K562 (cell line): ENCODE measurements around the gene THBS1. TPM values are rescaled to one million over a fixed set of nuclear protein-coding genes. Genes with fewer than 3 reads are reported as not detected.

ENCODE experiments used
- ATAC-seq: fragments of 200-7000 bp; cut with Tn5 transposase; 3 replicates; pipeline ENCODE4 v1.9.1; 2020; ENCODE audit warnings: moderate library complexity
- BruUV-seq: library from RNA; stranded (reverse); fragments of 400-500 nt; replicated peaks from 2 replicates; lab custom pipeline; 2021; lab: Mats Ljungman, UMichigan
- CTCF ChIA-PET: fragments of 300-600 bp; formaldehyde crosslinking; extraction: SDS; loops from one replicate; lab custom pipeline; 2021; ENCODE audit warnings: low intra/inter-chr PET ratio; lab: Yijun Ruan, JAX
- POLR2A ChIA-PET: fragments of 300-600, 350-650 bp; sonication (Branson Sonifier 250); formaldehyde crosslinking; extraction: SDS; loops from one replicate; lab custom pipeline; 2021; ENCODE audit warnings: antibody characterized with exemption, inconsistent platforms; lab: Yijun Ruan, JAX
- DNase-seq, 4 experiments: peaks; one replicate each; pipeline versions ENCODE4 v3.0.0 to v3.0.0-alpha.2; 2011 to 2018; ENCODE audit warnings: low spot score in 3 of 4, mixed read lengths in 3 of 4; ENCODE audit errors: extremely low read depth in 1 of 4
- FAIRE-seq: peaks from 2 replicates; lab custom pipeline; 2011; peaks lifted over from hg19 to GRCh38; lab: Jason Lieb, UNC
- H2AFZ ChIP-seq: 2 replicates; pipeline ENCODE4 v1.6.0; 2011; ENCODE audit warnings: low read depth, low read length, control low read depth, inconsistent platforms
- H3K27ac ChIP-seq: fragments of 200-600 bp; 3 replicates; pipeline ENCODE4 v1.8.0; 2011; ENCODE audit warnings: low read depth, mild to moderate bottlenecking, control low read depth, inconsistent platforms, low read length, moderate library complexity, mixed read lengths; ENCODE audit errors: extremely low read depth
- H3K27me3 ChIP-seq, 2 experiments: fragments of 300-600 bp in 1 of 2; 2 replicates in 1 of 2; 3 replicates in 1 of 2; pipeline versions ENCODE4 v1.6.0 to v1.8.0; 2011; ENCODE audit warnings: inconsistent platforms in 2 of 2, low read length in 2 of 2, mild to moderate bottlenecking in 1 of 2, mixed read lengths in 1 of 2, moderate library complexity in 1 of 2; ENCODE audit not compliant: control insufficient read depth in 2 of 2, insufficient read depth in 2 of 2
- H3K36me3 ChIP-seq: fragments of 300-600 bp; 3 replicates; pipeline ENCODE4 v1.8.0; 2011; ENCODE audit warnings: mild to moderate bottlenecking, low read length, inconsistent platforms; ENCODE audit not compliant: control insufficient read depth, insufficient read depth
- H3K4me1 ChIP-seq, 2 experiments: fragments of 200-600 bp in 1 of 2; replicated peaks in 1 of 2; 2 replicates in 1 of 2; 3 replicates in 1 of 2; pipeline versions ENCODE4 v1.5.1 to v1.8.0; 2011; ENCODE audit warnings: inconsistent platforms in 2 of 2, low read length in 2 of 2, mild to moderate bottlenecking in 1 of 2, mixed read lengths in 1 of 2, moderate library complexity in 1 of 2; ENCODE audit not compliant: control insufficient read depth in 2 of 2, insufficient read depth in 2 of 2
- H3K4me2 ChIP-seq: 2 replicates; pipeline ENCODE4 v1.6.1; 2011; ENCODE audit warnings: low read length, control low read depth, inconsistent platforms, mixed read lengths; ENCODE audit not compliant: insufficient read depth
- H3K4me3 ChIP-seq: fragments of 200-600 bp; sonication (generic), shearing (Covaris generic); 2 replicates; pipeline ENCODE4 v1.5.1; 2016; ENCODE audit warnings: control low read depth, inconsistent platforms
- H3K79me2 ChIP-seq: fragments of 200-600 bp; 3 replicates; pipeline ENCODE4 v1.8.0; 2011; ENCODE audit warnings: low read length, inconsistent platforms; ENCODE audit not compliant: control insufficient read depth, insufficient read depth
- H3K9ac ChIP-seq, 2 experiments: 2 replicates each; pipeline versions ENCODE4 v1.6.0 to v1.6.1; 2011; ENCODE audit warnings: low read depth in 2 of 2, low read length in 2 of 2, control low read depth in 1 of 2, inconsistent platforms in 1 of 2, mild to moderate bottlenecking in 1 of 2, mixed read lengths in 1 of 2; ENCODE audit not compliant: insufficient read depth in 1 of 2
- H3K9me1 ChIP-seq: one replicate; pipeline ENCODE4 v1.6.0; 2011; ENCODE audit warnings: inconsistent platforms, mild to moderate bottlenecking, low read length, moderate library complexity; ENCODE audit not compliant: control insufficient read depth, insufficient read depth
- H3K9me3 ChIP-seq: replicated peaks from 2 replicates; pipeline ENCODE4 v1.5.1; 2011; ENCODE audit warnings: low read depth, low read length, inconsistent platforms; ENCODE audit not compliant: control insufficient read depth, insufficient read depth
- H4K20me1 ChIP-seq: replicated peaks from 2 replicates; pipeline ENCODE4 v1.6.1; 2011; ENCODE audit warnings: low read length, inconsistent platforms, mixed read lengths; ENCODE audit not compliant: control insufficient read depth, insufficient read depth
- CBX3 ChIP-seq, 2 experiments: IDR thresholded peaks; 1 replicate in 1 of 2; 2 replicates in 1 of 2; pipeline ENCODE4 v1.6.1; 2012; ENCODE audit warnings: inconsistent platforms in 2 of 2, low read length in 2 of 2, borderline replicate concordance in 1 of 2, control low read depth in 1 of 2
- CC2D1A ChIP-seq: fragments of 450-650 bp; IDR thresholded peaks from 2 replicates; pipeline ENCODE4 v1.6.1; 2017; ENCODE audit warnings: mild to moderate bottlenecking
- MAFF ChIP-seq: IDR thresholded peaks from 2 replicates; pipeline ENCODE4 v1.6.1; 2012; ENCODE audit warnings: low read length, improper control_type of control experiment
- RB1 ChIP-seq: fragments of 450-650 bp; IDR thresholded peaks from 2 replicates; pipeline ENCODE4 v1.6.1; 2017; ENCODE audit warnings: low read depth, mild to moderate bottlenecking
- SMARCA5 ChIP-seq: fragments of 450-650 bp; IDR thresholded peaks from 2 replicates; pipeline ENCODE4 v1.6.1; 2016
- SRSF3 ChIP-seq: fragments of 200-400 bp; formaldehyde crosslinking; IDR thresholded peaks from 2 replicates; pipeline ENCODE4 v1.6.1; 2016; ENCODE audit warnings: mild to moderate bottlenecking, low read length, moderate library complexity; ENCODE audit not compliant: insufficient read depth
- ZC3H4 ChIP-seq: sonication (generic); formaldehyde crosslinking; IDR thresholded peaks from 2 replicates; pipeline ENCODE4 v1.9.0; 2021; ENCODE audit warnings: missing genetic modification reagents, borderline replicate concordance
- ZNF780A ChIP-seq: fragments of 250-450 bp; sonication (Bioruptor Pico); IDR thresholded peaks from 2 replicates; pipeline ENCODE4 v1.5.0; 2021; ENCODE audit warnings: mild to moderate bottlenecking
- WGBS: fragments of 100-300 bp; shearing (Covaris generic); methylation state at CpG from one replicate; pipeline ENCODE4 v1.1.6; 2016; ENCODE audit warnings: low coverage, mixed read lengths; ENCODE audit not compliant: insufficient coverage; ENCODE audit errors: missing lambda C conversion rate; 5-methylcytosine and 5-hydroxymethylcytosine counted together
- in situ Hi-C: fragments of 300-500 bp; cut with MboI; formaldehyde crosslinking; loops from 4 replicates; pipeline ENCODE4 v1.15.0; 2018; ENCODE audit warnings: inconsistent platforms, mixed read lengths
- intact Hi-C: fragments of 100-400 bp; cut with micrococcal nuclease; formaldehyde crosslinking; loops from 2 replicates; pipeline ENCODE4 v1.14.2; 2022
- polyA plus RNA-seq, 8 experiments: library from polyadenylated mRNA; depleted of rRNA in 4 of 8; stranded (reverse) in 5 of 8; unstranded in 3 of 8; fragments of >200 nt; fragmentation: Nextera tagmentation in 2 of 8; fragmentation: Illumina TruSeq in 1 of 8; extraction: Ambion mirVana in 2 of 8; extraction: Trizol in 1 of 8; gene quantifications; 2 replicates each; pipeline versions ENCODE4 v1.2.1 to v1.2.3, GENCODE V29; 2011 to 2014; ENCODE audit warnings: inconsistent platforms in 1 of 8, missing spikeins in 1 of 8
- total RNA-seq, 7 experiments: library from RNA; depleted of rRNA in 6 of 7; stranded (reverse); fragments of >200 nt in 6 of 7; fragmentation: Illumina TruSeq in 2 of 7; extraction: Trizol in 2 of 7; gene quantifications; 2 replicates each; pipeline versions ENCODE4 v1.2.1 to v1.2.3, GENCODE V29; 2011 to 2021; ENCODE audit warnings: low replicate concordance in 1 of 7
- TF ChIP-seq, protein P1 (sequence below), 3 experiments: fragments of 200-800 bp in 1 of 3; fragments of 250-450 bp in 1 of 3; fragments of 450-650 bp in 1 of 3; sonication (Bioruptor Pico) in 1 of 3; sonication (Bioruptor generic) in 1 of 3; formaldehyde crosslinking in 1 of 3; IDR thresholded peaks; 2 replicates each; pipeline versions ENCODE4 v1.6.1 to v1.8.0; 2016 to 2022; ENCODE audit warnings: mild to moderate bottlenecking in 2 of 3, missing genetic modification characterization in 2 of 3, missing compliant biosample characterization in 1 of 3, moderate library complexity in 1 of 3
- TF ChIP-seq, protein P2 (sequence below), 3 experiments: IDR thresholded peaks in 2 of 3; conservative IDR thresholded peaks in 1 of 3; 2 replicates each; pipeline ENCODE4 v1.5.1; 2011 to 2012; ENCODE audit warnings: low read length in 3 of 3, mild to moderate bottlenecking in 3 of 3, control low read depth in 2 of 3, improper control_type of control experiment in 1 of 3, inconsistent platforms in 1 of 3, low read depth in 1 of 3, mixed read lengths in 1 of 3, moderate library complexity in 1 of 3; ENCODE audit not compliant: insufficient read depth in 2 of 3
- TF ChIP-seq, protein P3 (sequence below): fragments of 250-450 bp; sonication (Bioruptor Pico); IDR thresholded peaks from 2 replicates; pipeline ENCODE4 v1.5.0; 2021; ENCODE audit warnings: mild to moderate bottlenecking, moderate library complexity

Gene THBS1
- total and polyA plus RNA-seq, 9 of the 15 experiments (the other 6 are each of a cell fraction or from before 2014, with no cell fraction given): 0.04 to 1.3 (median 0.40) TPM

DNA sequence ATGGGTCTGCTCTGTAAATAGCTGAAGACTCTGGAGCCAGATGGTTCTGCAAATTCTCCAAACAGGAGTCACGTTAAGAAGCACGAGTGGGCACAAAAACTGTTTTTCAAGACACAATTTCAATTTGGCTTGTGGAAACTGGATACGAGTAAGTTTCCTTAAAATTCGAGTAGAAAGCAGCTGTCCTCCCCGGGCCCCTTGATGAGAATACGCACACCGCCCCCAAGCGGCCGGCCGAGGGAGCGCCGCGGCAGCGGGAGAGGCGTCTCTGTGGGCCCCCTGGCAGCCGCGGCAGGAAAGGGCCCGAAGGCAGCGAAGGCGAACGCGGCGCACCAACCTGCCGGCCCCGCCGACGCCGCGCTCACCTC, 778 bp upstream of the THBS1 start:
- BruUV-seq: no TSS peak
- Histone ChIP-seq H3K4me1 (peaks cover 0 to 12% of the 10 kb centered on the region in 2 experiments; a peak in 1 of 5 replicates), H3K27ac (no peak overlapping the region), H3K79me2 (no peaks in the 10 kb centered on the region), H3K4me3 (peak overlapping the region; percentile 24), H3K9me3 (peaks cover 7% of the 10 kb centered on the region), H3K27me3 (peaks cover 26 to 40% of the 10 kb centered on the region in 2 experiments; a peak in 4 of 5 replicates), H3K9ac (no peak overlapping the region), H3K36me3 (no peaks in the 10 kb centered on the region), H3K9me1 (no peaks in the 10 kb centered on the region), H4K20me1 (0 out of 2 replicates have a peak, but pooled peaks cover 3% of the 10 kb centered on the region), H3K4me2 (peak overlapping the region; percentile 27), H2AFZ (peak overlapping the region; percentile 58; the same call in 1 of the 2 replicates)
- 14% methylated on average over 23 of the region's 29 CpGs for WGBS
- FAIRE-seq (peak; percentile 65), DNase-seq (peak; percentile 77 to 81 (median 80)), ATAC-seq (peak; percentile 96)
- in situ Hi-C loops (loop anchor here (25.0 kb wide), 1 partner anchor 768 kb away; no protein-coding TSS in a partner anchor), intact Hi-C loops (loop anchor here (2.0 to 10.0 kb wide), 5 partner anchors 185 to 875 kb away; no protein-coding TSS in a partner anchor)
- CTCF ChIA-PET: interaction anchor here (0.7 to 1.9 kb wide), 8 partner anchors 57 to 1142 kb away, joined by 3 to 10 read pairs (median 4); no protein-coding TSS in a partner anchor
- POLR2A ChIA-PET: interaction anchor here (0.6 to 0.7 kb wide), 2 partner anchors 229 to 305 kb away, joined by 3 to 4 read pairs; no protein-coding TSS in a partner anchor
- TF ChIP-seq, protein P1, sequence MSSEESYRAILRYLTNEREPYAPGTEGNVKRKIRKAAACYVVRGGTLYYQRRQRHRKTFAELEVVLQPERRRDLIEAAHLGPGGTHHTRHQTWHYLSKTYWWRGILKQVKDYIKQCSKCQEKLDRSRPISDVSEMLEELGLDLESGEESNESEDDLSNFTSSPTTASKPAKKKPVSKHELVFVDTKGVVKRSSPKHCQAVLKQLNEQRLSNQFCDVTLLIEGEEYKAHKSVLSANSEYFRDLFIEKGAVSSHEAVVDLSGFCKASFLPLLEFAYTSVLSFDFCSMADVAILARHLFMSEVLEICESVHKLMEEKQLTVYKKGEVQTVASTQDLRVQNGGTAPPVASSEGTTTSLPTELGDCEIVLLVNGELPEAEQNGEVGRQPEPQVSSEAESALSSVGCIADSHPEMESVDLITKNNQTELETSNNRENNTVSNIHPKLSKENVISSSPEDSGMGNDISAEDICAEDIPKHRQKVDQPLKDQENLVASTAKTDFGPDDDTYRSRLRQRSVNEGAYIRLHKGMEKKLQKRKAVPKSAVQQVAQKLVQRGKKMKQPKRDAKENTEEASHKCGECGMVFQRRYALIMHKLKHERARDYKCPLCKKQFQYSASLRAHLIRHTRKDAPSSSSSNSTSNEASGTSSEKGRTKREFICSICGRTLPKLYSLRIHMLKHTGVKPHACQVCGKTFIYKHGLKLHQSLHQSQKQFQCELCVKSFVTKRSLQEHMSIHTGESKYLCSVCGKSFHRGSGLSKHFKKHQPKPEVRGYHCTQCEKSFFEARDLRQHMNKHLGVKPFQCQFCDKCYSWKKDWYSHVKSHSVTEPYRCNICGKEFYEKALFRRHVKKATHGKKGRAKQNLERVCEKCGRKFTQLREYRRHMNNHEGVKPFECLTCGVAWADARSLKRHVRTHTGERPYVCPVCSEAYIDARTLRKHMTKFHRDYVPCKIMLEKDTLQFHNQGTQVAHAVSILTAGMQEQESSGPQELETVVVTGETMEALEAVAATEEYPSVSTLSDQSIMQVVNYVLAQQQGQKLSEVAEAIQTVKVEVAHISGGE (CRISPR knock-in tag; IDR thresholded peaks at IDR 0.05): no peak
- TF ChIP-seq, protein P2, sequence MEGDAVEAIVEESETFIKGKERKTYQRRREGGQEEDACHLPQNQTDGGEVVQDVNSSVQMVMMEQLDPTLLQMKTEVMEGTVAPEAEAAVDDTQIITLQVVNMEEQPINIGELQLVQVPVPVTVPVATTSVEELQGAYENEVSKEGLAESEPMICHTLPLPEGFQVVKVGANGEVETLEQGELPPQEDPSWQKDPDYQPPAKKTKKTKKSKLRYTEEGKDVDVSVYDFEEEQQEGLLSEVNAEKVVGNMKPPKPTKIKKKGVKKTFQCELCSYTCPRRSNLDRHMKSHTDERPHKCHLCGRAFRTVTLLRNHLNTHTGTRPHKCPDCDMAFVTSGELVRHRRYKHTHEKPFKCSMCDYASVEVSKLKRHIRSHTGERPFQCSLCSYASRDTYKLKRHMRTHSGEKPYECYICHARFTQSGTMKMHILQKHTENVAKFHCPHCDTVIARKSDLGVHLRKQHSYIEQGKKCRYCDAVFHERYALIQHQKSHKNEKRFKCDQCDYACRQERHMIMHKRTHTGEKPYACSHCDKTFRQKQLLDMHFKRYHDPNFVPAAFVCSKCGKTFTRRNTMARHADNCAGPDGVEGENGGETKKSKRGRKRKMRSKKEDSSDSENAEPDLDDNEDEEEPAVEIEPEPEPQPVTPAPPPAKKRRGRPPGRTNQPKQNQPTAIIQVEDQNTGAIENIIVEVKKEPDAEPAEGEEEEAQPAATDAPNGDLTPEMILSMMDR (IDR thresholded peaks at IDR 0.05 in 2 of 3, conservative IDR thresholded peaks at IDR 0.05 in 1 of 3; ENCODE audit: insufficient read depth in 2 of 3, low read depth in 1 of 3, low read length in 3 of 3): peak; percentile 85 to 98 (median 95)
- TF ChIP-seq, protein P3, sequence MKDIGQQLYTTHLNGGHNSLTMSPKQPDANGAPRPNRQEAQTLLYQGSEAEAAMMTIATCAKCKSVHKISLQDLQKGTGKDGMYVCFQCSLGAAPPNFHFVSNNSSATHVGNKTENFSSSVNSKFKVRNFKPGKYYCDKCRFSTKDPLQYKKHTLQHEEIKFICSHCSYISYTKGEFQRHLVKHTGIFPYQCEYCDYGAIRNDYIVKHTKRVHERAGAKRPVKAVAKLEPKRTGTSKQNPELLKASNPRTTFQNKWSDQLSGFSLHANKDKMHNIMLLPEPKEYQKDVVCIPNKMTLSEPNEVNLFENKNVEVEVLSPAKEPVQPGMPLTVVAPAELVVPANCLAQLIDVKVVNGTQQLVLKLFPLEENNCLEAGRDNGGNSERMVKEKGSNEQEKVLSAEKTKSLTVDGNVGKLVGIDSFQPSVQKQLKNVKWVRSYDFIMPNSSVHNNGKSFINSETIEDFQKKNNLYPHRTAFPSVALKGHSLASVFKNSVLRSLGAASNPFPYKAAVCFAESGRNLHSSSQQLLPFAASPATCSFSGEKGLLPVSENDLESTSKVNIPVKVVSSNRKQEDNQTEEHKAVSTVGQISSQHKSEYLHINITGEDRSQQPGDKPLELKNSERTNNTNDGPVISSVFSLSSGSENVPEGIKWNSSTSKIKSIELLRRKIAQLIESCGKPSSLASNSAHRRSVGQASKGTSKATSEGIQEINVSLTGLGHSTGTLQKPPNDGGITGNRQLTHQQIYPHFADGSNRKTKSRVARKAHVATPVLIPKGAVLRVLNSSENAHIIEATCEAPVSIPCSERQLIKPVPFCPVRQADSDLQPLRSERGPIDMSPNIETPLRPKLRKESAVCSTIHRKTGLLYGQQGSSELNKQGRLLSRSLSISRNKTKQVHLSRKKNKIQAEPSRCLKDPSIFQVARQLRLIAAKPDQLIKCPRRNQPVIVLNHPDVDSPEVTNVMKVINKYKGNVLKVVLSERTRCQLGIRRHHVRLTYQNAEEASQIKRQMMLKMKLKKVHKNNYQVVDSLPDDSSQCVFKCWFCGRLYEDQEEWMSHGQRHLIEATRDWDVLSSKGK (CRISPR knock-in tag): no peak
- TF ChIP-seq ZC3H4 (no peak), SRSF3 (no peak), MAFF (no peak), CC2D1A (no peak), RB1 (peak; percentile 41; the same call in 1 of the 2 replicates), ZNF780A (CRISPR knock-in tag) (no peak), SMARCA5 (no peak), CBX3 (IDR thresholded peaks at IDR 0.05; ENCODE audit: borderline replicate concordance in 1 of 2, low read length in 2 of 2) (no peak)
